Measurements from ENCODE around the gene OSBPL10.

- TF ChIP-seq, protein P1, sequence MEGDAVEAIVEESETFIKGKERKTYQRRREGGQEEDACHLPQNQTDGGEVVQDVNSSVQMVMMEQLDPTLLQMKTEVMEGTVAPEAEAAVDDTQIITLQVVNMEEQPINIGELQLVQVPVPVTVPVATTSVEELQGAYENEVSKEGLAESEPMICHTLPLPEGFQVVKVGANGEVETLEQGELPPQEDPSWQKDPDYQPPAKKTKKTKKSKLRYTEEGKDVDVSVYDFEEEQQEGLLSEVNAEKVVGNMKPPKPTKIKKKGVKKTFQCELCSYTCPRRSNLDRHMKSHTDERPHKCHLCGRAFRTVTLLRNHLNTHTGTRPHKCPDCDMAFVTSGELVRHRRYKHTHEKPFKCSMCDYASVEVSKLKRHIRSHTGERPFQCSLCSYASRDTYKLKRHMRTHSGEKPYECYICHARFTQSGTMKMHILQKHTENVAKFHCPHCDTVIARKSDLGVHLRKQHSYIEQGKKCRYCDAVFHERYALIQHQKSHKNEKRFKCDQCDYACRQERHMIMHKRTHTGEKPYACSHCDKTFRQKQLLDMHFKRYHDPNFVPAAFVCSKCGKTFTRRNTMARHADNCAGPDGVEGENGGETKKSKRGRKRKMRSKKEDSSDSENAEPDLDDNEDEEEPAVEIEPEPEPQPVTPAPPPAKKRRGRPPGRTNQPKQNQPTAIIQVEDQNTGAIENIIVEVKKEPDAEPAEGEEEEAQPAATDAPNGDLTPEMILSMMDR (IDR thresholded peaks at IDR 0.05; ENCODE audit: low read length), result no peak
- TF ChIP-seq EZH2 (IDR thresholded peaks at IDR 0.05; ENCODE audit: borderline replicate concordance, low read length), result no peak
Observed at GRCh38 chr3:31728403-31728802, 252.7 kb downstream of the OSBPL10 start.

All from OCI-LY1 (cell line).